ENCODE data around the gene LSS. TPM values are rescaled to one million over a fixed set of nuclear protein-coding genes. Genes with fewer than 3 reads are reported as not detected.

Gene LSS
- polyA plus RNA-seq, 2 donors, result 41.9 to 57.6 TPM

GRCh38 chr21:46189959-46190490, 38.5 kb downstream of the LSS start:
- 95 to 97% methylated on average over 14 of the region's 14 CpGs for WGBS, 2 donors
- Histone ChIP-seq H3K27me3 (ENCODE audit: control insufficient read depth in 1 of 2, insufficient read depth in 2 of 2, low read length in 2 of 2) (no peaks in the 10 kb centered on the region), H3K4me3 (ENCODE audit: low read depth in 1 of 2, low read length in 2 of 2) (no peak overlapping the region), H3K36me3 (ENCODE audit: control insufficient read depth in 2 of 2, insufficient read depth in 2 of 2, low read length in 1 of 2) (peaks cover 5 to 41% of the 10 kb centered on the region in 2 donors), H3K27ac (ENCODE audit: low read depth in 2 of 2, low read length in 1 of 2) (no peak overlapping the region), H3K4me1 (ENCODE audit: control insufficient read depth in 2 of 2, insufficient read depth in 2 of 2, low read length in 1 of 2) (peaks cover 4 to 5% of the 10 kb centered on the region in 2 donors), H3K9me3 (ENCODE audit: control insufficient read depth in 2 of 2, insufficient read depth in 1 of 2, low read depth in 1 of 2, low read length in 1 of 2) (no peaks in the 10 kb centered on the region)

GRCh38 chr21:46189213-46189958, 39.2 kb downstream of the LSS start:
- Histone ChIP-seq H3K36me3 (ENCODE audit: control insufficient read depth in 2 of 2, insufficient read depth in 2 of 2, low read length in 1 of 2) (peaks cover 5 to 35% of the 10 kb centered on the region in 2 donors), H3K27me3 (ENCODE audit: control insufficient read depth in 1 of 2, insufficient read depth in 2 of 2, low read length in 2 of 2) (no peaks in the 10 kb centered on the region), H3K27ac (ENCODE audit: low read depth in 2 of 2, low read length in 1 of 2) (peak overlapping the region in 1 of 2 donors; percentile 18), H3K9me3 (ENCODE audit: control insufficient read depth in 2 of 2, insufficient read depth in 1 of 2, low read depth in 1 of 2, low read length in 1 of 2) (no peaks in the 10 kb centered on the region), H3K4me3 (ENCODE audit: low read depth in 1 of 2, low read length in 2 of 2) (no peak overlapping the region), H3K4me1 (ENCODE audit: control insufficient read depth in 2 of 2, insufficient read depth in 2 of 2, low read length in 1 of 2) (peaks cover 4 to 7% of the 10 kb centered on the region in 2 donors)
- WGBS, 2 donors, result 73 to 82% methylated on average over 9 of the region's 9 CpGs

- Histone ChIP-seq H3K27ac (ENCODE audit: low read depth in 2 of 2, low read length in 1 of 2) (peak overlapping the region in 1 of 2 donors; percentile 80), H3K27me3 (ENCODE audit: control insufficient read depth in 1 of 2, insufficient read depth in 2 of 2, low read length in 2 of 2) (no peaks in the 10 kb centered on the region), H3K4me3 (ENCODE audit: low read depth in 1 of 2, low read length in 2 of 2) (no peak overlapping the region), H3K36me3 (ENCODE audit: control insufficient read depth in 2 of 2, insufficient read depth in 2 of 2, low read length in 1 of 2) (peaks cover under 1 to 26% of the 10 kb centered on the region in 2 donors), H3K4me1 (ENCODE audit: control insufficient read depth in 2 of 2, insufficient read depth in 2 of 2, low read length in 1 of 2) (peaks cover 4 to 7% of the 10 kb centered on the region in 2 donors), H3K9me3 (ENCODE audit: control insufficient read depth in 2 of 2, insufficient read depth in 1 of 2, low read depth in 1 of 2, low read length in 1 of 2) (no peaks in the 10 kb centered on the region)
- WGBS, 2 donors, result 56 to 58% methylated on average over 17 of the region's 17 CpGs
Measured at GRCh38 chr21:46188226-46189212, 40.1 kb downstream of the LSS start.

GRCh38 chr21:46187814-46188213, 40.8 kb downstream of the LSS start:
- peaks cover 0 to 23% of the 10 kb centered on the region in 2 donors for H3K36me3 ChIP-seq (ENCODE audit: control insufficient read depth in 2 of 2, insufficient read depth in 2 of 2, low read length in 1 of 2)
- H3K27ac ChIP-seq (ENCODE audit: low read depth in 2 of 2, low read length in 1 of 2), result peak overlapping the region in 1 of 2 donors; percentile 50
- 87 to 89% methylated on average over 7 of the region's 7 CpGs for WGBS, 2 donors
- peaks cover 4 to 10% of the 10 kb centered on the region in 2 donors for H3K4me1 ChIP-seq (ENCODE audit: control insufficient read depth in 2 of 2, insufficient read depth in 2 of 2, low read length in 1 of 2)
- no peaks in the 10 kb centered on the region for H3K9me3 ChIP-seq (ENCODE audit: control insufficient read depth in 2 of 2, insufficient read depth in 1 of 2, low read depth in 1 of 2, low read length in 1 of 2)
- H3K27me3 ChIP-seq (ENCODE audit: control insufficient read depth in 1 of 2, insufficient read depth in 2 of 2, low read length in 2 of 2), result no peaks in the 10 kb centered on the region
- H3K4me3 ChIP-seq (ENCODE audit: low read depth in 1 of 2, low read length in 2 of 2), result no peak overlapping the region

- Histone ChIP-seq H3K4me1 (ENCODE audit: control insufficient read depth in 2 of 2, insufficient read depth in 2 of 2, low read length in 1 of 2) (peaks cover 4 to 10% of the 10 kb centered on the region in 2 donors), H3K27me3 (ENCODE audit: control insufficient read depth in 1 of 2, insufficient read depth in 2 of 2, low read length in 2 of 2) (no peaks in the 10 kb centered on the region), H3K27ac (ENCODE audit: low read depth in 2 of 2, low read length in 1 of 2) (no peak overlapping the region), H3K9me3 (ENCODE audit: control insufficient read depth in 2 of 2, insufficient read depth in 1 of 2, low read depth in 1 of 2, low read length in 1 of 2) (no peaks in the 10 kb centered on the region), H3K4me3 (ENCODE audit: low read depth in 1 of 2, low read length in 2 of 2) (no peak overlapping the region), H3K36me3 (ENCODE audit: control insufficient read depth in 2 of 2, insufficient read depth in 2 of 2, low read length in 1 of 2) (peaks cover 0 to 21% of the 10 kb centered on the region in 2 donors)
- WGBS, 2 donors, result 92 to 97% methylated on average over 8 of the region's 8 CpGs
Measured at GRCh38 chr21:46187261-46187660, 41.3 kb downstream of the LSS start.

GRCh38 chr21:46185716-46186115, 42.9 kb downstream of the LSS start:
- Histone ChIP-seq H3K4me3 (ENCODE audit: low read depth in 1 of 2, low read length in 2 of 2) (no peak overlapping the region), H3K27me3 (ENCODE audit: control insufficient read depth in 1 of 2, insufficient read depth in 2 of 2, low read length in 2 of 2) (no peaks in the 10 kb centered on the region), H3K36me3 (ENCODE audit: control insufficient read depth in 2 of 2, insufficient read depth in 2 of 2, low read length in 1 of 2) (peaks cover 0 to 13% of the 10 kb centered on the region in 2 donors), H3K27ac (ENCODE audit: low read depth in 2 of 2, low read length in 1 of 2) (no peak overlapping the region), H3K9me3 (ENCODE audit: control insufficient read depth in 2 of 2, insufficient read depth in 1 of 2, low read depth in 1 of 2, low read length in 1 of 2) (no peaks in the 10 kb centered on the region), H3K4me1 (ENCODE audit: control insufficient read depth in 2 of 2, insufficient read depth in 2 of 2, low read length in 1 of 2) (peaks cover 0 to 10% of the 10 kb centered on the region in 2 donors)
- 78 to 87% methylated on average over 7 of the region's 7 CpGs for WGBS, 2 donors

- WGBS, 2 donors, result 13 to 49% methylated on average over 30 of the region's 30 CpGs
- Histone ChIP-seq H3K36me3 (ENCODE audit: control insufficient read depth in 2 of 2, insufficient read depth in 2 of 2, low read length in 1 of 2) (peaks cover 0 to 10% of the 10 kb centered on the region in 2 donors), H3K27ac (ENCODE audit: low read depth in 2 of 2, low read length in 1 of 2) (peak overlapping the region; percentile 85 to 96), H3K9me3 (ENCODE audit: control insufficient read depth in 2 of 2, insufficient read depth in 1 of 2, low read depth in 1 of 2, low read length in 1 of 2) (no peaks in the 10 kb centered on the region), H3K4me1 (ENCODE audit: control insufficient read depth in 2 of 2, insufficient read depth in 2 of 2, low read length in 1 of 2) (peaks cover 0 to 10% of the 10 kb centered on the region in 2 donors), H3K27me3 (ENCODE audit: control insufficient read depth in 1 of 2, insufficient read depth in 2 of 2, low read length in 2 of 2) (no peaks in the 10 kb centered on the region), H3K4me3 (ENCODE audit: low read depth in 1 of 2, low read length in 2 of 2) (peak overlapping the region; percentile 52 to 59)
Measured at GRCh38 chr21:46184625-46185555, 43.7 kb downstream of the LSS start.

- 3 to 27% methylated on average over 21 to 22 of the region's 24 CpGs for WGBS, 2 donors
- H3K4me1 ChIP-seq (ENCODE audit: control insufficient read depth in 2 of 2, insufficient read depth in 2 of 2, low read length in 1 of 2), result peaks cover 0 to 6% of the 10 kb centered on the region in 2 donors
- H3K27me3 ChIP-seq (ENCODE audit: control insufficient read depth in 1 of 2, insufficient read depth in 2 of 2, low read length in 2 of 2), result no peaks in the 10 kb centered on the region
- peaks cover 0 to 4% of the 10 kb centered on the region in 2 donors for H3K36me3 ChIP-seq (ENCODE audit: control insufficient read depth in 2 of 2, insufficient read depth in 2 of 2, low read length in 1 of 2)
- peak within 1 kb of the TSS; percentile 85 to 96 for H3K27ac ChIP-seq (ENCODE audit: low read depth in 2 of 2, low read length in 1 of 2)
- no peaks in the 10 kb centered on the region for H3K9me3 ChIP-seq (ENCODE audit: control insufficient read depth in 2 of 2, insufficient read depth in 1 of 2, low read depth in 1 of 2, low read length in 1 of 2)
- H3K4me3 ChIP-seq (ENCODE audit: low read depth in 1 of 2, low read length in 2 of 2), result peak within 1 kb of the TSS; percentile 52 to 59
Measured at GRCh38 chr21:46183910-46184624, 44.5 kb downstream of the LSS start, which contains the start of gene SPATC1L. Gene SPATC1L (minus strand): TSS chr21:46184459. CDS start chr21:46182816, 1,643 bp downstream.
